ENCODE results near the gene NUMA1. TPM values are rescaled to one million over a fixed set of nuclear protein-coding genes. Genes with fewer than 3 reads are reported as not detected.

Gene NUMA1
- total RNA-seq = 146 and 163 TPM in 2 replicates

GRCh38 chr11:72080326-72081183, at the start of gene NUMA1, which contains the start of gene LRRC51:
Gene NUMA1, minus strand, starts transcription at chr11:72080542. Its CDS starts 44,599 bp downstream, at chr11:72035943.
Gene LRRC51, plus strand, starts transcription at chr11:72080850. Its CDS starts 8,234 bp downstream, at chr11:72089084.
- H3K4me3 Mint-ChIP-seq = peak within 1 kb of the TSS; percentile 95
- H3K36me3 Mint-ChIP-seq (ENCODE audit: low read depth) = peaks cover 11% of the 10 kb centered on the region
- TF ChIP-seq CTCF (IDR thresholded peaks at IDR 0.05) = no peak
- peak; percentile 90 for ATAC-seq (ENCODE audit: low read depth)
- H3K9me3 Mint-ChIP-seq = no peaks in the 10 kb centered on the region
- intact Hi-C loops (cut with micrococcal nuclease) = loop anchor here (1.0 to 5.0 kb wide), 10 partner anchors 11 to 1902 kb away; partner anchors contain the start of genes ANAPC15, CLPB, LAMTOR1 and UCP2
- CTCF ChIA-PET = no interaction called here
- DNase-seq = peak; percentile 94
- H3K27ac Mint-ChIP-seq = peak within 1 kb of the TSS; percentile 91
- peaks cover 35% of the 10 kb centered on the region for H3K4me1 Mint-ChIP-seq
- H3K27me3 Mint-ChIP-seq = no peaks in the 10 kb centered on the region
- POLR2A ChIA-PET = interaction anchor here (0.7 to 1.1 kb wide), 2 partner anchors 1297 to 1680 kb away, joined by 3 to 4 read pairs; partner anchors contain the start of gene RAB6A

DNA sequence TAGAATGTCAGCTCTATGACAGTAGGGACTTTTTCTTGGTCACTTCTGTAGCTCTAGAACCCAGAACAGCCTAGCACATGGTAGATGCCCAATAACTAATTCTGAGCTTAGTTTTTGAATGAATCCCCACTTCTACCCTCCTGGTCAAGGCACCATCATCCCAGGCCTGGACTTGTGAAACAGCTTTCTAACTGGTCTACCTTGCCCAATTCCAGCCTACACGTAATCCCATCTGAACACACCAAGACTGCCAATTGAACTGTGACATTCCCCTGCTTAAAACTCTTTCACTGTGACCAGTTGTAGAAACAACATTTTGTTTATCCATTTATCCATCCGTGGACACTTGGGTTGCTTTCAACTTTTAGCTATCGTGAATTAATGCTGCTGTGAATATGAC, 49.0 kb upstream of the NUMA1 start:
- peaks cover 3% of the 10 kb centered on the region for H3K36me3 Mint-ChIP-seq (ENCODE audit: low read depth)
- peaks cover 24% of the 10 kb centered on the region for H3K9me3 Mint-ChIP-seq
- POLR2A ChIA-PET = interaction anchor here (0.6 kb wide), 1 partner anchor 97 kb away, joined by 8 read pairs; no protein-coding TSS in a partner anchor
- no peaks in the 10 kb centered on the region for H3K4me1 Mint-ChIP-seq
- CTCF ChIA-PET = no interaction called here
- DNase-seq (no peak), ATAC-seq (ENCODE audit: low read depth) (no peak)
- no peak overlapping the region for H3K4me3 Mint-ChIP-seq
- no peak for TF ChIP-seq CTCF (IDR thresholded peaks at IDR 0.05)
- intact Hi-C loops (cut with micrococcal nuclease) = no loop called here
- peaks cover 19% of the 10 kb centered on the region for H3K27me3 Mint-ChIP-seq
- H3K27ac Mint-ChIP-seq = no peak overlapping the region

GRCh38 chr11:72127923-72128322, 47.6 kb upstream of the NUMA1 start:
- peaks cover 25% of the 10 kb centered on the region for H3K9me3 Mint-ChIP-seq
- TF ChIP-seq CTCF (IDR thresholded peaks at IDR 0.05) = no peak
- no peaks in the 10 kb centered on the region for H3K4me1 Mint-ChIP-seq
- ATAC-seq (ENCODE audit: low read depth) (no peak), DNase-seq (no peak)
- ChIA-PET CTCF (interaction anchor here (1.2 kb wide), 1 partner anchor 103 kb away, joined by 4 read pairs; no protein-coding TSS in a partner anchor), POLR2A (no interaction called here)
- H3K27ac Mint-ChIP-seq = no peak overlapping the region
- no peak overlapping the region for H3K4me3 Mint-ChIP-seq
- peaks cover 21% of the 10 kb centered on the region for H3K27me3 Mint-ChIP-seq
- intact Hi-C loops (cut with micrococcal nuclease) = no loop called here
- peaks cover 3% of the 10 kb centered on the region for H3K36me3 Mint-ChIP-seq (ENCODE audit: low read depth)

DNA sequence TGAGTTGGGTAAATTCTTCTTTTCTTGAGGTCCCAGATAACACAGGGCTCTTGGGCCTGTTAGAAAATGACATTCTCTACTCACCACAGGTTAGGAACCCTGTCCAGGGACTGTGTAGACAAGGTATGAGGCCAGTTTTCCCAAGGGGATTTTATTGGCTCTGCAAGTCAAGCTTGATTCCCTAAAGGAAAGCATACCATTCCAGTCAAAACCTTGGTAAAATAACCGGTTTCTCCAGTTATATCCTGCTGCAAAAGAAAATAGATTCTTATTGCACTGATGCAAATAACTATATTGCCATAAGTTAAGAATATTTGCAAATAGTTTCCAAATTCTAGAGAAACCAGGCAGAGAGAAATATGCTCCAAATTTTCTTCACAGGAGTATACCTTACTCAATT, 45.6 kb upstream of the NUMA1 start:
- no peak for TF ChIP-seq CTCF (IDR thresholded peaks at IDR 0.05)
- POLR2A ChIA-PET = no interaction called here
- CTCF ChIA-PET = no interaction called here
- Mint-ChIP-seq H3K27me3 (peaks cover 23% of the 10 kb centered on the region), H3K4me1 (no peaks in the 10 kb centered on the region), H3K36me3 (ENCODE audit: low read depth) (peaks cover 3% of the 10 kb centered on the region), H3K9me3 (peaks cover 25% of the 10 kb centered on the region), H3K4me3 (no peak overlapping the region), H3K27ac (no peak overlapping the region)
- ATAC-seq (ENCODE audit: low read depth) (no peak), DNase-seq (no peak)
- intact Hi-C loops (cut with micrococcal nuclease) = no loop called here

- intact Hi-C loops (cut with micrococcal nuclease) = no loop called here
- Mint-ChIP-seq H3K36me3 (ENCODE audit: low read depth) (peaks cover 3% of the 10 kb centered on the region), H3K27ac (no peak overlapping the region), H3K4me3 (no peak overlapping the region), H3K27me3 (peaks cover 21% of the 10 kb centered on the region), H3K4me1 (no peaks in the 10 kb centered on the region), H3K9me3 (peaks cover 20% of the 10 kb centered on the region)
- no peak for TF ChIP-seq CTCF (IDR thresholded peaks at IDR 0.05)
- ATAC-seq (ENCODE audit: low read depth) (no peak), DNase-seq (no peak)
- ChIA-PET POLR2A (interaction anchor here (2.2 kb wide), 1 partner anchor 11 kb away, joined by 6 read pairs; the partner anchor contains the start of gene ANAPC15), CTCF (no interaction called here)
Observed at GRCh38 chr11:72124046-72124445, 43.7 kb upstream of the NUMA1 start.
